AG04449 (cell line): Measurements from ENCODE around the gene CHCHD3.
"Not testable (repeated sequence)": the region's sequence is repeated elsewhere in the genome, so short reads cannot be mapped to it uniquely, and the experiment has no call there.

Source experiments
- CTCF ChIA-PET: fragments of 350-600 bp; formaldehyde crosslinking; extraction: SDS; loops from one replicate; lab custom pipeline; 2021; ENCODE audit warnings: antibody characterized with exemption; lab: Yijun Ruan, JAX
- POLR2A ChIA-PET: fragments of 400-600, 350-600 bp; formaldehyde crosslinking; extraction: SDS; loops from one replicate; lab custom pipeline; 2020; ENCODE audit warnings: antibody characterized with exemption, inconsistent platforms; lab: Yijun Ruan, JAX
- DNase-seq: peaks from one replicate; pipeline ENCODE4 v3.0.0-alpha.2; 2010; ENCODE audit warnings: low read depth, low spot score
- H3K4me3 ChIP-seq: 2 replicates; pipeline ENCODE4 v1.5.1; 2011; ENCODE audit warnings: low read depth, mild to moderate bottlenecking, control low read depth, low read length
- CTCF ChIP-seq: IDR thresholded peaks from one replicate; pipeline ENCODE4 v1.5.1; 2011; ENCODE audit warnings: mild to moderate bottlenecking, moderate library complexity, low read length, control low read depth, inconsistent platforms; ENCODE audit not compliant: insufficient read depth; ENCODE audit errors: missing control alignments

CHCHD3 gene

DNA sequence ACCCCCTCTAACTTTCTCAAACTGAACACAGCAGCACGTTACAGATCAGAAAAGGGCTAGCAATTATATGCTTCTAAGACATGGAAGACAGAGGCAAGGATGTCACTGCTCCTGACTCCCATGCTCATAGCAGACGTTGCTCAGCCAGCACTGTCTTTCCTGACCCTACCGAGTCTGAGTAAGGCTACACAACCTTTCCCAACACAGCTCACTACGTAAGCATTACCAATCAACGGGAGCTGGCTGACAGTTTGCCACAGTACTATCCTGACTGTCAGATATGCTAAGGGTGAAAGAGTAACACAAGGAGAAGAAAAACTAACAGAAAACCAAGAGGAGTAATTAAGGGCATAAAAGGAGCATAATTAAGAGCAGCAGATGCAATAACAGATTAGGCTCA lies 171.2 kb downstream of the CHCHD3 start:
- CTCF ChIA-PET = no interaction called here
- H3K4me3 ChIP-seq = no peak overlapping the region
- no peak for TF ChIP-seq CTCF
- POLR2A ChIA-PET = no interaction called here
- DNase-seq = no peak

GRCh38 chr7:132907380-132907940 lies 174.4 kb downstream of the CHCHD3 start:
- CTCF ChIA-PET = no interaction called here

GRCh38 chr7:132906193-132906835 lies 175.6 kb downstream of the CHCHD3 start:
- no peak overlapping the region for H3K4me3 ChIP-seq
- TF ChIP-seq CTCF = no peak
- ChIA-PET CTCF (interaction anchor here (0.7 kb wide), 1 partner anchor 13 kb away, joined by 3 read pairs; no protein-coding TSS in a partner anchor), POLR2A (no interaction called here)
- no peak for DNase-seq

More at GRCh38 chr7:132907380-132907940, 174.4 kb downstream of the CHCHD3 start:
- no peak for DNase-seq
- TF ChIP-seq CTCF = no peak
- POLR2A ChIA-PET = no interaction called here
- H3K4me3 ChIP-seq = no peak overlapping the region

DNA sequence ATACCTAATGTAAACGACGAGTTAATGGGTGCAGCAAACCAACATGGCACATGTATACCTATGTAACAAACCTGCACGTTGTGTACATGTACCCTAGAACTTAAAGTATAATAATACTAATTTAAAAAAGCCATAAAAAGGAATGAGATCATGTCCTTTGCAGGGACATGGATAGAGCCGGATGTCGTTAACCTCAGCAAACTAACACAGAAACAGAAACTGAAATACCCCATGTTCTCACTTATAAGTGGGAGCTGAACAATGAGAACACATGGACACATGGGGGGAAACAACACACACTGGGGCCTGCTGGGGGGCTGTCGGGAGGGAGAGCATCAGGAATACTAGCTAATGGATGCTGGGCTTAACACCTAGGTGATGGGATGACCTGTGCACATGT lies 176.8 kb downstream of the CHCHD3 start:
- H3K4me3 ChIP-seq, POLR2A ChIA-PET, DNase-seq, CTCF ChIA-PET: not testable (repeated sequence)

DNA sequence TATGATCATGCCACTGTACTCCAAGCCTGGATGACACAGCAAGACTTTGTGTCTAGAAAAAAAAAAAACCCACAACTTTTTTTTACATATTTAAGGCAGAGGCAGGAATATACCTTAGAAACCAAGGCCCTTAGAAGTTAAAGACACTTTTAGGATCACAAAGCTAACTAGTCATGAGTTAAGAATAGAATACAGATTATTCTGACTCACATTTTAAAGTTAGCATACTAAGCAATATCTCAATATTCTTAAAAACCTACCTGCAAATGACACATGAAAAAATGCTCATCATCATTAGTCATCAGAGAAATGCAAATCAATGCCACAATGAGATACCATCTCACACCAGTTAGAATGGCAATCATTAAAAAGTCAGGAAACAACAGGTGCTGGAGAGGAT lies 177.7 kb downstream of the CHCHD3 start:
- TF ChIP-seq CTCF = no peak
- POLR2A ChIA-PET = no interaction called here
- CTCF ChIA-PET = no interaction called here
- H3K4me3 ChIP-seq = no peak overlapping the region
- DNase-seq = no peak

DNA sequence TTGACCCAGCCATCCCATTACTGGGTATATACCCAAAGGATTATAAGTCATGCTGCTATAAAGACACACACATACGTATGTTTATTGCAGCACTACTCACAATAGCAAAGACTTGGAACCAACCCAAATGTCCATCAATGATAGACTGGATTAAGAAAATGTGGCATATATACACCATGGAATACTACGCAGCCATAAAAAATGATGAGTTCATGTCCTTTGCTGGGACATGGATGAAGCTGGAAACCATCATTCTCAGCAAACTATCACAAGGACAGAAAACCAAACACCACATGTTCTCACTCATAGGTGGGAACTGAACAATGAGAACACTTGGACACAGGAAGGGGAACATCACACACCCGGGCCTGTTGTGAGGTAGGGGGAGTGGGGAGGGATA lies 179.6 kb downstream of the CHCHD3 start:
- H3K4me3 ChIP-seq, POLR2A ChIA-PET, CTCF ChIA-PET, DNase-seq: not testable (repeated sequence)

GRCh38 chr7:132901241-132901640 lies 180.6 kb downstream of the CHCHD3 start:
- POLR2A ChIA-PET = no interaction called here
- DNase-seq = no peak
- CTCF ChIA-PET = no interaction called here

More at GRCh38 chr7:132901241-132901640, 180.6 kb downstream of the CHCHD3 start:
- TF ChIP-seq CTCF = no peak
- no peak overlapping the region for H3K4me3 ChIP-seq
